Glutamatergic neuron (in vitro differentiated cells): ENCODE data around the gene STK10. TPM values are rescaled to one million over a fixed set of nuclear protein-coding genes. Genes with fewer than 3 reads are reported as not detected.
A peak's percentile ranks its signal among the peaks of the same experiment; 100 is the strongest.

Experiments used
- DNase-seq: peaks from one replicate; pipeline ENCODE4 v3.0.0; 2022
- H3K27ac Mint-ChIP-seq: one replicate; pipeline ENCODE4 v1.8.0; 2020; ENCODE audit warnings: mild to moderate bottlenecking, mixed read lengths, inconsistent platforms; ENCODE audit not compliant: unreplicated experiment
- H3K27me3 Mint-ChIP-seq: one replicate; pipeline ENCODE4 v1.8.0; 2020; ENCODE audit warnings: mild to moderate bottlenecking, moderate library complexity, mixed read lengths, inconsistent platforms; ENCODE audit not compliant: unreplicated experiment
- H3K36me3 Mint-ChIP-seq: one replicate; pipeline ENCODE4 v1.8.0; 2020; ENCODE audit warnings: mild to moderate bottlenecking, mixed read lengths, inconsistent platforms; ENCODE audit not compliant: unreplicated experiment
- H3K4me1 Mint-ChIP-seq: one replicate; pipeline ENCODE4 v1.8.0; 2020; ENCODE audit warnings: mild to moderate bottlenecking, low read depth, mixed read lengths, inconsistent platforms; ENCODE audit not compliant: unreplicated experiment
- H3K4me3 Mint-ChIP-seq: one replicate; pipeline ENCODE4 v1.8.0; 2020; ENCODE audit warnings: mild to moderate bottlenecking, mixed read lengths, inconsistent platforms; ENCODE audit not compliant: unreplicated experiment
- H3K9me3 Mint-ChIP-seq: one replicate; pipeline ENCODE4 v1.8.0; 2020; ENCODE audit warnings: mild to moderate bottlenecking, moderate library complexity, mixed read lengths, inconsistent platforms; ENCODE audit not compliant: unreplicated experiment
- total RNA-seq: library from RNA; stranded (reverse); fragmentation: NEBNext Ultra II Directional; extraction: Animal tissue kit (Norgen Biotek cat#: 25700); gene quantifications from one replicate; pipeline ENCODE4 v1.2.1, GENCODE V29; 2021; ENCODE audit not compliant: unreplicated experiment
- TF ChIP-seq, protein P1 (sequence below): fragments of 200-600 bp; sonication (generic); IDR thresholded peaks from one replicate; pipeline ENCODE4 v1.5.0; 2021; ENCODE audit not compliant: partially characterized antibody, unreplicated experiment

The STK10 gene
- total RNA-seq, 1 donor from 2014 or later = 84.7 TPM

DNA sequence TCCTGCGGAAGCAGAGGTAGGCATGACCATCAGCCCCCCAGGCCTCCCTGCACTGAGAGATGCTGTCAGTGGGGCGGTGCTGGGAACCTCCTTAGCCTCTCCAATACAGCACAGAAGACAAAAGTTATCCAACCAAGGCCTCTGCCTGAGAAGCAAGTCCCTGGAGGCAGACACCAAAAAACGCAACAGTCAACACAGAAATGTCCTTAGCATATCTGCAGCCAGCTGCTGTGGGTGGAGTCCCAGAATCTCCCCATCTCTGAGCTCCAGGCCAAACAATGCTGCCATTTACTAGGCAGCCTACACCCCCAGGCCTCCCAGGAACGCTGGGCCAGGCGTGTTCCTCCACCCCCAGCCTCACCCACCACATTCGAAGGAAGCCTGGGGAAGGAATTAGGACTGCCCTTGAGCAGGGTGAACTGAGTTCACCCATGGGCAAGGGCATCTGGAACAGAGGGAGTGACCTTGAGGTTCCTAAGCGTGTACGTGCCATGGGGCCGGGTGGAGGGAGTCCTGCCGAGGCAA, 43.7 kb downstream of the STK10 start:
- H3K4me3 Mint-ChIP-seq = peak overlapping the region; percentile 40
- peak overlapping the region; percentile 99 for H3K27ac Mint-ChIP-seq
- H3K4me1 Mint-ChIP-seq = peaks cover 56% of the 10 kb centered on the region
- no peak for DNase-seq
- TF ChIP-seq, protein P1, sequence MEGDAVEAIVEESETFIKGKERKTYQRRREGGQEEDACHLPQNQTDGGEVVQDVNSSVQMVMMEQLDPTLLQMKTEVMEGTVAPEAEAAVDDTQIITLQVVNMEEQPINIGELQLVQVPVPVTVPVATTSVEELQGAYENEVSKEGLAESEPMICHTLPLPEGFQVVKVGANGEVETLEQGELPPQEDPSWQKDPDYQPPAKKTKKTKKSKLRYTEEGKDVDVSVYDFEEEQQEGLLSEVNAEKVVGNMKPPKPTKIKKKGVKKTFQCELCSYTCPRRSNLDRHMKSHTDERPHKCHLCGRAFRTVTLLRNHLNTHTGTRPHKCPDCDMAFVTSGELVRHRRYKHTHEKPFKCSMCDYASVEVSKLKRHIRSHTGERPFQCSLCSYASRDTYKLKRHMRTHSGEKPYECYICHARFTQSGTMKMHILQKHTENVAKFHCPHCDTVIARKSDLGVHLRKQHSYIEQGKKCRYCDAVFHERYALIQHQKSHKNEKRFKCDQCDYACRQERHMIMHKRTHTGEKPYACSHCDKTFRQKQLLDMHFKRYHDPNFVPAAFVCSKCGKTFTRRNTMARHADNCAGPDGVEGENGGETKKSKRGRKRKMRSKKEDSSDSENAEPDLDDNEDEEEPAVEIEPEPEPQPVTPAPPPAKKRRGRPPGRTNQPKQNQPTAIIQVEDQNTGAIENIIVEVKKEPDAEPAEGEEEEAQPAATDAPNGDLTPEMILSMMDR = no peak
- no peaks in the 10 kb centered on the region for H3K36me3 Mint-ChIP-seq
- peaks cover 14% of the 10 kb centered on the region for H3K9me3 Mint-ChIP-seq
- H3K27me3 Mint-ChIP-seq = peaks cover 11% of the 10 kb centered on the region

DNA sequence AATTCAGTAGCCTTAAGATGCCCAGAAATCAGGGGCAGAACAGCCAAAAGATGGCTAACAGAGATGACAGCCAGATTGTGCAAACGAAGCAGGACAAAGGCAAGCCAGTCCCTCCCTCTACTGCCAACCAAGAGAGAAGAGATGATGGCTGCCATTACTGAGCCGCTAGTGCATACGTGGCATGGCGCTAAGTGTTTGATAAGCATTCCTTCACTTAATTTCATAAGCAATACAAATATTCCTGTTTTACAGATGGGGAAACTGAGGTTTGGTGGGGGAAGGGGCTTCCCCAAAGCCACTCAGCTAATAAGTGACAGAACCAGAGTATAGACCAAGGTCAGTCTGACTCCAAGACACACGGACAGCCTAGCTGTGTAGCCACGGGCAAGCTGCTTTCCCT, 44.1 kb downstream of the STK10 start:
- TF ChIP-seq, protein P1 = no peak
- peak overlapping the region; percentile 99 for H3K27ac Mint-ChIP-seq
- H3K27me3 Mint-ChIP-seq = peaks cover 11% of the 10 kb centered on the region

DNA sequence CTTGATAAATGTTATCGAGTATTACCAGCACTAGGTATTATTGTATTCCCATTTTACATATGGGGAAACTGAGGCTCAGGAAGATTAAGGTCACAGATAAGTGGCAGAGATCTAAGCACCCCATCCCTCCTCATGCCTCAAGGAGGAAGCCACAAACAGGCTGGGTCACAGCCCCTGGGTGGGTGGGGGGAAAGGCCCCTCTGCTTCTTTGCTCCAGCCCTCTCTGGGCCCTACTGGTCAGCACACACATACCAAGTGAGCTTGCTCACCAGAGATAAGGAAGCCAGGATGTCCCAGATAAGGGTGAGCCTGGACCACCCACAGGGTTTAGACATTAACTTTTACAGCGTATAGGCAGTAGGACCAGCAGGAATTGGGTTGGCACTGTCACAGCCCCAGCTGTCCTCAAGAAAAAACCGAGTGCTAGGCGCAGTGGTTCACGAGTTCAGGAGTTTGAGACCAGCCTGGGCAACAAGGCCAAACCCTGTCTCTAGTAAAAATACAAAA, 45.3 kb downstream of the STK10 start:
- no peak overlapping the region for H3K27ac Mint-ChIP-seq
- no peaks in the 10 kb centered on the region for H3K36me3 Mint-ChIP-seq
- H3K4me3 Mint-ChIP-seq = no peak overlapping the region
- no peak for DNase-seq
- TF ChIP-seq, protein P1 = no peak
- H3K9me3 Mint-ChIP-seq = peaks cover 14% of the 10 kb centered on the region
- peaks cover 11% of the 10 kb centered on the region for H3K27me3 Mint-ChIP-seq
- peaks cover 54% of the 10 kb centered on the region for H3K4me1 Mint-ChIP-seq

More for the DNA sequence above, 44.1 kb downstream of the STK10 start:
- Mint-ChIP-seq H3K36me3 (no peaks in the 10 kb centered on the region), H3K4me3 (peak overlapping the region; percentile 40), H3K9me3 (peaks cover 14% of the 10 kb centered on the region), H3K4me1 (peaks cover 56% of the 10 kb centered on the region)
- no peak for DNase-seq

DNA sequence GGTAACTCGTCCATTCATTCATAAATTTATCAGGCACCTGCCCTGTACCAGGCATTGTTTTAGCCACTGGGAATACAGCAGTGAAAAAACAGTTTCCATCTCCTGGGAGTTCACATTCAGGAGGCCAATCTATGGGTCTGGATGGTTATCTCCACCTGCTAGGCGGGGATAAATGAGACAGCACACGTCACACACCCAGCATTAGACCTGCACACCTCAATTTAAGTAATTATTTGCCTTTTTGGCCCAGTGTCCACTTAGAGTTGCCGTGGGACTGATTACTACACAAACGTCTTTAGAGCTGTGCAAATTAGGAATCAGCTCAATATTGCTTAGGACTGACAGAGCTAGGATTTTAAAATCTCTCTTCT, 46.1 kb downstream of the STK10 start:
- H3K27ac Mint-ChIP-seq = peak overlapping the region; percentile 89

DNA sequence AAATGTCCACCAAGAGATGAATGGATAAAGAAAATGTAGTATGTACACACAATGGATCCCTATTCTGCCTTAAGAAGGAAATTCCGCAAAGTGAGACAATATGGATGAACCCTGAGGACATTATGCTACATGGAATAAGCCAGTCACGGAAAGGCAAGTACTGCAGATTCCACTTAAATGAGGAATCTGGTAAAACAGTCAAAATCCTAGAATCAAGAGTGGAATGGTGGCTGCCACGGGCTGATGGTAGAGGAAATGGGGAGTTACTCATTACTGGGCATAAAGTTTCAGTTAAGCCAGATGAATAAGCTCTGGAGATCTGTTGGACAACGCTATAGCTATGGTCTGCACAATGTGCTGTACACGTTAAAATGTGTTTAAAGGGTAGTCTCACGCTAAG, 47.2 kb downstream of the STK10 start:
- Mint-ChIP-seq H3K36me3 (peaks cover 5% of the 10 kb centered on the region), H3K27ac (peak overlapping the region; percentile 45), H3K4me1 (peaks cover 43% of the 10 kb centered on the region), H3K27me3 (peaks cover 7% of the 10 kb centered on the region), H3K4me3 (no peak overlapping the region), H3K9me3 (peaks cover 11% of the 10 kb centered on the region)
- TF ChIP-seq, protein P1 = no peak
- no peak for DNase-seq

More for the DNA sequence above, 46.1 kb downstream of the STK10 start:
- Mint-ChIP-seq H3K36me3 (peaks cover 5% of the 10 kb centered on the region), H3K4me1 (peaks cover 49% of the 10 kb centered on the region), H3K9me3 (peaks cover 14% of the 10 kb centered on the region), H3K27me3 (peaks cover 10% of the 10 kb centered on the region), H3K4me3 (peak overlapping the region; percentile 69)
- no peak for DNase-seq
- TF ChIP-seq, protein P1 = no peak
